ENCODE measurements around the gene CPNE5.

CPNE5 gene

GRCh38 chr6:36743538-36744303, 95.5 kb downstream of the CPNE5 start:
- no peak for DNase-seq (ENCODE audit: low spot score)

GRCh38 chr6:36743032-36743431, 96.2 kb downstream of the CPNE5 start:
- no peak for DNase-seq (ENCODE audit: low spot score)

- DNase-seq (ENCODE audit: low spot score): no peak
Measured at GRCh38 chr6:36742146-36742545, 97.1 kb downstream of the CPNE5 start.

GRCh38 chr6:36740818-36741179, 98.4 kb downstream of the CPNE5 start:
- DNase-seq (ENCODE audit: low spot score): no peak

GRCh38 chr6:36739947-36740817, 99.1 kb downstream of the CPNE5 start:
- no peak for DNase-seq (ENCODE audit: low spot score)

GRCh38 chr6:36738108-36738507, 101.1 kb downstream of the CPNE5 start:
- no peak for DNase-seq (ENCODE audit: low spot score)

GRCh38 chr6:36737043-36737785, 102.0 kb downstream of the CPNE5 start:
- no peak for DNase-seq (ENCODE audit: low spot score)

DNA sequence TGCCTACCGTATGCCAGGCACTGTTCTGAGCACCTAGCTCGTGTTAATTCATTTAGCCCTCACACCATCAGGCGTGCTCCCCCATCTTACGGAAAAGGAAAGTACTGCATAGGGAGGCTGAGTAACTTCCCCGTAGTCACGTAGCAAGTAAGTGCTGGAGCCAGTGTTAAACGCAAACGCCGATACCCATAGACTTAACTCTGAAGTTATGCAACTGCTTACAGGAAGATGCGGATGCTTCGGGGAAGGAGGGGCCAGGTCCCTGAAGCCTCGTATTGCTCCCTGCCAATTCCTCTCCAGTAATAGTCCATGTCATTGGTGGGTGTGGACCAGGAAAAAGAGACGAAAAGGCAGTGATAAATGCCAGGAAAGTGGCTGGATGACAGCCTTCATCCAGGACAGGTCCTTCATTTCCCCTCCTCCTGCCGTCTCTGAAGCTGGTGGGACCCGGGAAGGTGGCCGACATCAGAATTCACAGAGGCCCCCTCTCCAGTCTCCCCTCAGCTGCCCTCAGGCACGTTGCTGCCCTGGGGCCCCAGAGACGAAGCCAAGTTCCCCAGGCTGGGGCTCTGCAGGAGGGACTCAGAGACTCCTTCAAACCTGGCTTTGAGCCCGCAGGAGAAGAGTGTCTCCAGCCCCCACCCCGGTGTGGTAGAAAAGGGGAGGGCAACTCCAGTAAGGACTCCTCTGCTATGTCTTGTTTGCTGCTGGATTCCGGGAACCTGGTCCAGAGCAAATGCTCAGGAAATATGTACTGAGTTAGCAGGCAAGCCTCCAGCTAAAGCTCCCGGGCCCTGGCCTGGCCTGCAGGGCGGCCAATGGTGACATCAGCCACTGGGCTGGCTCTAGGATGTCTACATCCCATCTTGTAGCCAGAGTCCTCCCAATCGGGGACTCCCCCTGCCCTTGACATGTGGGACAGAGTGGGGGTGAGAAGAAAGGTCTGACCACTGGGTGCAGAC, 103.9 kb downstream of the CPNE5 start:
- DNase-seq (ENCODE audit: low spot score): no peak

DNA sequence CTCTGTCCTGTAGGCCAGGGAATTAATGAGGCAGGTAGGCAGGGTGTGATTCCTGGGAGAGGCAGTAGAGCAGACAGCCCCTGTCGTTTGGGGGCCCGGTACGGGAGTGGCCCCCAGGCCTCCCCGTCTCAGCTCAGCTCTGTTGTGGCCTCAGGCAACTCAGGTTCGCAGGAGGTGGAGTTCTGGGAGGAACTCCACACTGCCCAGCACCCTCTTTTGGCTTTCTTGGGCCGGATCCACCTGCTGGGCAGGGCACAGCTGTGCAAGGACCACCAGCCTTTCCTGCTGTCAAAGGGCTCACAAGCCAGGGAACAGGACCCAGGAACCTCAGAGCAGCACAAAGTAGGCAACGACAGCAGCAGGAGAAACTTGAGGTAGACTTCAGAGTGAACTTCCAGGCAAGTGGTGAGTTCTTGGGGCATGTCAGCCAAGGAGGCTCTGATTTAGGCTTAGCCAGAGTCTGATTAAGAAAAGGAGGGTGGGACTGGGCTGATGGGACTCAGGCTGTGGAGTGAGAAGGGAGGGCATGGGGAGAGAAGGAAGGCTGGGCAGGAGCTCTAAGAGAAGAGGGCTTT, 104.7 kb downstream of the CPNE5 start:
- DNase-seq (ENCODE audit: low spot score): no peak

DNA sequence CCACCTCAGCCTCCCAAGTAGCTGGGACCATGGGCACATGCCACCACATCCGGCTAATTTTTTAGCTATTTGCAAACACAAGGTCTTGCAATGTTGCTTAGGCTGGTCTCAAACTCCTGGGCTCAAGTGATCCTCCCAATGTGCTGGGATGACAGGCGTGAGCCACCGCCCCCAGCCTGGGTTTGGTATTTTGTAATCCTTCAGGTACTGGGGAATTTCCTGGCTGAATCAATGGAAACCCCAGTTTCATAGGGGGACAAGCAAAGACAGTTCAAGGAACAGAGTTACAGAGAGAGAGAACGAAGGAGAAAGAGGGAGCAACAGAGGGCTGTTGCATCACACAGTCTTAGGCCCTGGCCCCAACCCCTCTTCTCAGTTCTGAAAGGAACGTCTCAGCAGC, 105.9 kb downstream of the CPNE5 start:
- no peak for DNase-seq (ENCODE audit: low spot score)

GRCh38 chr6:36731622-36732310, 107.5 kb downstream of the CPNE5 start:
- no peak for DNase-seq (ENCODE audit: low spot score)

- DNase-seq (ENCODE audit: low spot score): no peak
Measured at GRCh38 chr6:36730424-36731380, 108.5 kb downstream of the CPNE5 start.

- no peak for DNase-seq (ENCODE audit: low spot score)
Measured at GRCh38 chr6:36729161-36729524, 110.1 kb downstream of the CPNE5 start.

DNA sequence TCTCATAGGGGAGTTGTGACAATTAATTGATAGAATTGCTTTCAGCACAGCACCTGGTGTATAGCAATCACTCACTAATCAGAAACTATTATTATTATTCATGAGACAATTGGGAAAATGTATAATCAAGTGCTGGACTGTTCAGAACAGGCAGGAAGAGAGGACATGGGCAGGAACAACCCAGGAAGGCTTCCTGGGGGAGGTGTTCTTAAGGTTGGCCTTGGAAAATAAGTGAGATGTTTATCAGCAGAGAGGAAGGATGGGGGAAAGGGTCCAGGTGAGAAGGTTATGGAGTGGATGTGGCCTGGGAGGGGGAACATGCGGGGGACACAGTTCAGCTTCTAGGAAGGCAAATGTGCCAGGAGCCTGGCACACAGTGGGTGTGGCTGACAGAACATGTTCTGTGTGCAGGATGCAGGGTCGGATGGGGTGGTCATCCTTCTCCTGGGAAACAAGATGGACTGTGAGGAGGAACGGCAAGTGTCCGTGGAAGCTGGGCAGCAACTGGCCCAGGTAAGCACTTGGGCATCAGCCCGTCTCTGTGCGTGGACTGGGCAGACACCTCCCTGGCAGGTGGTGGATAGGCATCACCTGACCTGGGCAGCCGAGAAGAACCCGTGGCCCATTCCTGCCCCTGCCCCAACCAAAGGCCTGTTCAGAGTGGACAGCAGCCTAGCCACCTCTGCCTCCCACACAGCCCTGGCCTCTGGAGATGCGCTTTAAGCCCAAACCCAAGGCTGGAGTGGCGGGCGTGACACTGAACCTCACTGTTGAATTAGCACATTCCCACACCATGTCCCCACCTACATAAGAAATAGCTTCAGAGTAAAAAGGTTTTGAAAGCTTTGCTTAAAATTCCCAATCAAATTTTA, 110.7 kb downstream of the CPNE5 start:
- DNase-seq (ENCODE audit: low spot score): no peak

- no peak for DNase-seq (ENCODE audit: low spot score)
Measured at GRCh38 chr6:36727505-36728021, 111.7 kb downstream of the CPNE5 start.

DNA sequence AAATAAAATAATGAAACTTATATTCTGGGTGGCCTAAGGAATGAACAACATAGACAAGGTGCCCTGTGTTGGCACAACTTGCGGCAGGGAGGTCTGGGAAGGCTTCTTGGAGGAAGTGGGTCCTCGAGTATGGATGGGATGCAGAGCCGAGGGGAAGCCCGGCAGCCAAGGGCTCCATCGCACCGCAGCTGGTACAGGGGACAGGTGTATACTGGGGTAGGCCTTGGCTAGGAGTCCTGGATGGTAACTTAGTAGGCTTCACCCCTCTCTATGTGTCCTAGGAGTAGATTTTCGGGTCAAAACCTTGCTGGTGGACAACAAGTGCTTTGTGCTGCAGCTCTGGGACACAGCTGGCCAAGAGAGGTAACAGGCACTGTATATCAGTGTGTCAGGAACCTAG, 113.7 kb downstream of the CPNE5 start:
- DNase-seq (ENCODE audit: low spot score): no peak

GRCh38 chr6:36724514-36725390, 114.5 kb downstream of the CPNE5 start:
- peak; percentile 87 for DNase-seq (ENCODE audit: low spot score)

All from iPS-NIHi11 (cell line).